H9 (cell line): ENCODE measurements around the gene APOA4. TPM values are rescaled to one million over a fixed set of nuclear protein-coding genes. Genes with fewer than 3 reads are reported as not detected.

Source experiments
- DNase-seq: peaks from one replicate; pipeline ENCODE4 v3.0.0-alpha.2; 2017
- H2AFZ ChIP-seq: one replicate; pipeline ENCODE4 v1.6.1; 2013; ENCODE audit warnings: mild to moderate bottlenecking, low read length, control low read depth, moderate library complexity
- H2AK5ac ChIP-seq: 2 replicates; pipeline ENCODE4 v1.6.1; 2013; ENCODE audit warnings: low read length, control low read depth, mixed read lengths; ENCODE audit not compliant: insufficient read length
- H2BK120ac ChIP-seq: one replicate; pipeline ENCODE4 v1.6.1; 2013; ENCODE audit warnings: low read depth, mild to moderate bottlenecking, low read length, control low read depth, inconsistent platforms; ENCODE audit not compliant: poor library complexity, severe bottlenecking
- H2BK12ac ChIP-seq: 2 replicates; pipeline ENCODE4 v1.6.1; 2013; ENCODE audit warnings: low read length, control low read depth, mixed read lengths, low read depth; ENCODE audit not compliant: insufficient read length
- H2BK15ac ChIP-seq: 2 replicates; pipeline ENCODE4 v1.6.1; 2013; ENCODE audit warnings: low read depth, low read length, control low read depth
- H2BK20ac ChIP-seq: one replicate; pipeline ENCODE4 v1.6.1; 2013; ENCODE audit warnings: low read depth, mild to moderate bottlenecking, low read length, control low read depth, inconsistent platforms; ENCODE audit not compliant: poor library complexity, severe bottlenecking
- H2BK5ac ChIP-seq: 2 replicates; pipeline ENCODE4 v1.6.1; 2013; ENCODE audit warnings: low read length, control low read depth, mixed read lengths; ENCODE audit not compliant: insufficient read length
- H3K14ac ChIP-seq: 2 replicates; pipeline ENCODE4 v1.6.1; 2013; ENCODE audit warnings: low read length, control low read depth; ENCODE audit not compliant: insufficient read depth
- H3K18ac ChIP-seq: 2 replicates; pipeline ENCODE4 v1.6.1; 2013; ENCODE audit warnings: low read depth, mild to moderate bottlenecking, mixed read lengths, low read length, control low read depth; ENCODE audit not compliant: insufficient read length
- H3K23ac ChIP-seq: 2 replicates; pipeline ENCODE4 v1.6.1; 2013; ENCODE audit warnings: low read length, control low read depth, mixed read lengths, low read depth; ENCODE audit not compliant: insufficient read length
- H3K23me2 ChIP-seq: 2 replicates; pipeline ENCODE4 v1.6.1; 2013; ENCODE audit warnings: low read depth, mild to moderate bottlenecking, mixed read lengths, low read length, control low read depth; ENCODE audit not compliant: insufficient read length, poor library complexity, severe bottlenecking
- H3K27ac ChIP-seq: 2 replicates; pipeline ENCODE4 v1.5.1; 2013; ENCODE audit warnings: low read length, control low read depth, mixed read lengths, low read depth; ENCODE audit not compliant: insufficient read length
- H3K27me3 ChIP-seq: 2 replicates; pipeline ENCODE4 v1.6.1; 2013; ENCODE audit warnings: low read length, control low read depth, inconsistent platforms; ENCODE audit not compliant: insufficient read depth
- H3K4ac ChIP-seq: 2 replicates; pipeline ENCODE4 v1.6.1; 2013; ENCODE audit warnings: low read depth, mild to moderate bottlenecking, control low read depth, inconsistent platforms, low read length, moderate library complexity
- H3K4me1 ChIP-seq: 2 replicates; pipeline ENCODE4 v1.6.1; 2013; ENCODE audit warnings: low read length, control low read depth, inconsistent platforms; ENCODE audit not compliant: insufficient read depth
- H3K4me2 ChIP-seq: 2 replicates; pipeline ENCODE4 v1.6.1; 2013; ENCODE audit warnings: low read length, control low read depth, mixed read lengths; ENCODE audit not compliant: insufficient read length, insufficient read depth
- H3K56ac ChIP-seq: 2 replicates; pipeline ENCODE4 v1.6.1; 2013; ENCODE audit warnings: low read depth, mild to moderate bottlenecking, mixed read lengths, low read length, control low read depth; ENCODE audit not compliant: insufficient read length
- H3K79me1 ChIP-seq: 2 replicates; pipeline ENCODE4 v1.6.1; 2013; ENCODE audit warnings: low read depth, mild to moderate bottlenecking, moderate library complexity, low read length, control low read depth, inconsistent platforms; ENCODE audit not compliant: insufficient read depth, poor library complexity, severe bottlenecking
- H3K79me2 ChIP-seq: 2 replicates; pipeline ENCODE4 v1.6.1; 2013; ENCODE audit warnings: low read length, control low read depth, inconsistent platforms; ENCODE audit not compliant: insufficient read depth
- H3K9ac ChIP-seq: 2 replicates; pipeline ENCODE4 v1.6.1; 2013; ENCODE audit warnings: low read length, control low read depth, mixed read lengths; ENCODE audit not compliant: insufficient read length; ENCODE audit errors: extremely low read depth
- H3K9me3 ChIP-seq: one replicate; pipeline ENCODE4 v1.6.1; 2013; ENCODE audit warnings: low read depth, low read length, inconsistent platforms; ENCODE audit not compliant: control insufficient read depth
- H3T11ph ChIP-seq: one replicate; pipeline ENCODE4 v1.6.1; 2013; ENCODE audit warnings: mild to moderate bottlenecking, low read length, control low read depth, inconsistent platforms
- H4K20me1 ChIP-seq: one replicate; pipeline ENCODE4 v1.6.1; 2013; ENCODE audit not compliant: control insufficient read depth, insufficient read length, insufficient read depth
- H4K5ac ChIP-seq: 2 replicates; pipeline ENCODE4 v1.6.1; 2013; ENCODE audit warnings: low read depth, mild to moderate bottlenecking, mixed read lengths, low read length, control low read depth; ENCODE audit not compliant: insufficient read length
- H4K8ac ChIP-seq: replicated peaks from 2 replicates; pipeline ENCODE4 v1.6.1; 2013; ENCODE audit warnings: low read length, control low read depth, mixed read lengths, low read depth; ENCODE audit not compliant: insufficient read length
- H4K91ac ChIP-seq: 2 replicates; pipeline ENCODE4 v1.6.1; 2013; ENCODE audit warnings: low read depth, mild to moderate bottlenecking, moderate library complexity, mixed read lengths, low read length, control low read depth; ENCODE audit not compliant: insufficient read length
- H3K27ac Mint-ChIP-seq, 3 experiments: 2 replicates in 2 of 3; 3 replicates in 1 of 3; pipeline ENCODE4 v1.8.0; 2020 to 2021; ENCODE audit warnings: mixed read lengths in 3 of 3, mild to moderate bottlenecking in 1 of 3, moderate library complexity in 1 of 3
- H3K27me3 Mint-ChIP-seq: 2 replicates; pipeline ENCODE4 v1.8.0; 2021; ENCODE audit warnings: low read depth, mild to moderate bottlenecking, moderate library complexity, mixed read lengths
- H3K36me3 Mint-ChIP-seq, 3 experiments: 2 replicates in 2 of 3; 3 replicates in 1 of 3; pipeline ENCODE4 v1.8.0; 2020 to 2021; ENCODE audit warnings: low read depth in 3 of 3, mixed read lengths in 3 of 3; ENCODE audit not compliant: insufficient read depth in 1 of 3
- H3K4me1 Mint-ChIP-seq, 2 experiments: 2 replicates each; pipeline ENCODE4 v1.8.0; 2020; ENCODE audit warnings: mixed read lengths in 2 of 2
- H3K4me3 Mint-ChIP-seq, 2 experiments: 2 replicates in 1 of 2; 3 replicates in 1 of 2; pipeline ENCODE4 v1.8.0; 2020 to 2021; ENCODE audit warnings: mild to moderate bottlenecking in 2 of 2, mixed read lengths in 2 of 2, moderate library complexity in 1 of 2
- H3K9me3 Mint-ChIP-seq, 2 experiments: 2 replicates in 1 of 2; 3 replicates in 1 of 2; pipeline ENCODE4 v1.8.0; 2020; ENCODE audit warnings: mild to moderate bottlenecking in 2 of 2, mixed read lengths in 2 of 2, moderate library complexity in 1 of 2
- CTCF ChIP-seq: fragments of 200-600 bp; sonication (generic); conservative IDR thresholded peaks from 3 replicates; pipeline ENCODE4 v1.8.0; 2021; ENCODE audit warnings: antibody characterized with exemption, mild to moderate bottlenecking
- WGBS: extraction: QIAGEN DNeasy Blood & Tissue Kit; methylation state at CpG from one replicate; pipeline ENCODE4 v1.1.7; 2013; ENCODE audit warnings: missing lambda C conversion rate, low lambda C conversion rate, mixed read lengths; ENCODE audit not compliant: insufficient read length; ENCODE audit errors: extremely low coverage; 5-methylcytosine and 5-hydroxymethylcytosine counted together
- total RNA-seq: library from RNA; stranded (reverse); gene quantifications from 2 replicates; pipeline ENCODE4 v1.2.1, GENCODE V29; 2021

APOA4 gene
- total RNA-seq, 1 experiment from 2014 or later, result not detected

- Histone ChIP-seq H2BK120ac (no peak overlapping the region), H3K79me1 (peaks cover 5% of the 10 kb centered on the region), H4K91ac (no peak overlapping the region), H3K79me2 (peaks cover 2% of the 10 kb centered on the region; the same call in 1 of the 2 replicates), H3K4me2 (no peak overlapping the region), H3K18ac (peak overlapping the region; percentile 63), H4K5ac (no peak overlapping the region), H4K8ac (no peak overlapping the region), H3K23me2 (peaks cover 13% of the 10 kb centered on the region), H2AK5ac (no peak overlapping the region), H3K23ac (no peak overlapping the region), H3K56ac (no peak overlapping the region), H3K4ac (no peak overlapping the region), H2AFZ (no peak overlapping the region), H3K27ac (no peak overlapping the region), H4K20me1 (no peaks in the 10 kb centered on the region), H3K9me3 (no peaks in the 10 kb centered on the region), H3K9ac (no peak overlapping the region), H2BK20ac (no peak overlapping the region), H3T11ph (no peak overlapping the region), H2BK5ac (no peak overlapping the region), H3K27me3 (no peaks in the 10 kb centered on the region; the same call in 1 of the 2 replicates), H2BK15ac (no peak overlapping the region; the same call in 1 of the 2 replicates), H3K4me1 (no peaks in the 10 kb centered on the region; the same call in 1 of the 2 replicates), H2BK12ac (no peak overlapping the region), H3K14ac (0 out of 2 replicates have a peak overlapping the region, but pooled peaks have one; percentile 39)
- peak; percentile 96 for TF ChIP-seq CTCF
- Mint-ChIP-seq H3K36me3 (peaks cover 5 to 12% (median 10%) of the 10 kb centered on the region in 3 experiments; a peak in 6 of 7 replicates), H3K4me1 (peaks cover 21 to 32% of the 10 kb centered on the region in 2 experiments), H3K27me3 (peaks cover 22% of the 10 kb centered on the region), H3K4me3 (no peak overlapping the region; a peak in 1 of 5 replicates), H3K9me3 (no peaks in the 10 kb centered on the region), H3K27ac (no peak overlapping the region)
- WGBS, result no CpG with 5 or more reads among the region's 31 CpGs
- peak; percentile 91 for DNase-seq
Measured at GRCh38 chr11:116791002-116791812, 31.9 kb downstream of the APOA4 start.
